Fibroblast of lung (primary cell): ENCODE measurements around the gene AKAP13. TPM values are rescaled to one million over a fixed set of nuclear protein-coding genes. Genes with fewer than 3 reads are reported as not detected.

ENCODE experiments used
- DNase-seq, 2 donors: peaks; one replicate each; pipeline versions ENCODE4 v3.0.0 to v3.0.0-alpha.2; 2010; ENCODE audit warnings: low read depth in 2 of 2
- H2AFZ ChIP-seq: 2 replicates; pipeline ENCODE4 v1.5.1; 2012; ENCODE audit warnings: low read length, control low read depth, inconsistent platforms
- H3K27ac ChIP-seq: 2 replicates; pipeline ENCODE4 v1.5.1; 2011; ENCODE audit warnings: low read length, control low read depth; ENCODE audit not compliant: insufficient read depth
- H3K27me3 ChIP-seq: 2 replicates; pipeline ENCODE4 v1.5.1; 2011; ENCODE audit warnings: mild to moderate bottlenecking, low read length; ENCODE audit not compliant: control insufficient read depth, insufficient read depth
- H3K36me3 ChIP-seq: 2 replicates; pipeline ENCODE4 v1.5.1; 2011; ENCODE audit warnings: low read length; ENCODE audit not compliant: control insufficient read depth, insufficient read depth
- H3K4me1 ChIP-seq: 2 replicates; pipeline ENCODE4 v1.5.1; 2011; ENCODE audit warnings: low read length; ENCODE audit not compliant: control insufficient read depth, insufficient read depth; ENCODE audit errors: extremely low read depth
- H3K4me2 ChIP-seq: 2 replicates; pipeline ENCODE4 v1.5.1; 2011; ENCODE audit warnings: low read length, control low read depth; ENCODE audit not compliant: insufficient read depth; ENCODE audit errors: extremely low read depth
- H3K4me3 ChIP-seq, 4 experiments: fragments of 200-600 bp in 1 of 4; sonication (generic) in 1 of 4; replicated peaks in 1 of 4; 2 replicates each; pipeline ENCODE4 v1.5.1; 2011 to 2016; ENCODE audit warnings: low read length in 4 of 4, low read depth in 3 of 4, mild to moderate bottlenecking in 3 of 4, control low read depth in 2 of 4, inconsistent platforms in 1 of 4, mixed read lengths in 1 of 4; ENCODE audit not compliant: insufficient read depth in 1 of 4; ENCODE audit errors: control extremely low read depth in 1 of 4
- H3K79me2 ChIP-seq: 2 replicates; pipeline ENCODE4 v1.5.1; 2012; ENCODE audit warnings: mild to moderate bottlenecking, low read length, inconsistent platforms; ENCODE audit not compliant: control insufficient read depth, insufficient read depth
- H3K9ac ChIP-seq: 2 replicates; pipeline ENCODE4 v1.5.1; 2011; ENCODE audit warnings: mild to moderate bottlenecking, low read length, control low read depth; ENCODE audit not compliant: insufficient read depth
- H3K9me3 ChIP-seq: 2 replicates; pipeline ENCODE4 v1.5.1; 2012; ENCODE audit warnings: low read depth, low read length; ENCODE audit not compliant: control insufficient read depth, insufficient read depth
- H4K20me1 ChIP-seq: 2 replicates; pipeline ENCODE4 v1.5.1; 2011; ENCODE audit warnings: low read length; ENCODE audit not compliant: control insufficient read depth, insufficient read depth; ENCODE audit errors: extremely low read depth
- EZH2 ChIP-seq: IDR thresholded peaks from 2 replicates; pipeline ENCODE4 v1.5.1; 2012; ENCODE audit warnings: low read length, control low read depth, mild to moderate bottlenecking; ENCODE audit errors: missing control alignments
- polyA plus RNA-seq, 2 donors: library from polyadenylated mRNA; depleted of rRNA in 1 of 2; stranded (reverse) in 1 of 2; unstranded in 1 of 2; fragments of >200 nt; gene quantifications; 2 replicates each; pipeline ENCODE4 v1.2.1, GENCODE V29; 2011 to 2012; ENCODE audit warnings: missing spikeins in 1 of 2
- total RNA-seq: library from RNA; depleted of rRNA; stranded (reverse); fragments of >200 nt; gene quantifications from 2 replicates; pipeline ENCODE4 v1.2.1, GENCODE V29; 2014
- TF ChIP-seq, protein P1 (sequence below), 2 donors: IDR thresholded peaks in 1 of 2; conservative IDR thresholded peaks in 1 of 2; 1 replicate in 1 of 2; 2 replicates in 1 of 2; pipeline ENCODE4 v1.5.1; 2011 to 2012; ENCODE audit warnings: low read length in 2 of 2, control low read depth in 1 of 2, inconsistent platforms in 1 of 2, low read depth in 1 of 2, mild to moderate bottlenecking in 1 of 2

Gene AKAP13
- total and polyA plus RNA-seq, 2 donors (not counting 1 experiment from before 2014, with no cell fraction given): 8.3 to 68.4 TPM

DNA sequence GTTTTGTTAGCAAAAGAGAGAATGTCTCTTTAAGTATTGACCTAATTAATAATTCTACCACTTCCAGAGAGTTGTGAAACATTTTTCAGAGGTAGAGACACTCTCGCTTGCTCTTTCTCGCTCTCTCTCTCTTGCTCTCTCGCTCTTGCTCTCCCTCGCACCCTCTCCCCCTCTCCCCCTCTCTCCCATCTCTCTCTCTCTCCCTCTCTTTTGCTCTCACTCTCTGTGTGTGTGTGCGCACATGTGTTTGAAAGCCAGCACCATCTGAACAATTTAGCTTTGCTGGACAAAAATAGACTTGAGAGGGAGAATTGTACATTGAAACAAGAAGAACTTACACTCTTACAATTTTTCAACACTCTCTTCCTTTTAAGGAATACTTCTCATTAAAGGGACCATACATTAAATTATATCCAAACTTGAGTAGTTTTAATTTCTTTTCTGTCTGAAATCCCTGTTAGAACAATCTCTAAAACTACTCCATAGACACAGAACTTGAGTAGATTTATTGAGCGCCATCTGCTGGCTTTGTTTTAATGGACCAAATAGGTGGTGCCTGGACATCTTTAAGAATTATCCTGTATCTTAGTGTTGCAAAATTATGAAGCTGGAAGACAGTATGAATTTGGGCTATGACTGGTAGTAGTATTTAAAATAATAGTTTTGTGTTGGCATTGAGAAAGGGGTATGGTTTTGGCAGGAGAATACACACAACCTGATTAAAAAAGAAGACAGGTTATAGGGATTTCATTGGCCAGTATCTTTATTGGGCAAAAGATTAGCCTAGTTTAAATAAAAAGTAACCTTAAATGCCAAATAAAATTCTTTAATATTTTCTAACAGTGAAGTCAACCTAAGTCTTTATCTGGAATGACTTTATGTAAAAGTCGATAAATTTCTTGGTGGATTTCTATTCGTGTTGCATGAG, 124.6 kb downstream of the AKAP13 start:
- peak; percentile 58 to 84 for DNase-seq

DNA sequence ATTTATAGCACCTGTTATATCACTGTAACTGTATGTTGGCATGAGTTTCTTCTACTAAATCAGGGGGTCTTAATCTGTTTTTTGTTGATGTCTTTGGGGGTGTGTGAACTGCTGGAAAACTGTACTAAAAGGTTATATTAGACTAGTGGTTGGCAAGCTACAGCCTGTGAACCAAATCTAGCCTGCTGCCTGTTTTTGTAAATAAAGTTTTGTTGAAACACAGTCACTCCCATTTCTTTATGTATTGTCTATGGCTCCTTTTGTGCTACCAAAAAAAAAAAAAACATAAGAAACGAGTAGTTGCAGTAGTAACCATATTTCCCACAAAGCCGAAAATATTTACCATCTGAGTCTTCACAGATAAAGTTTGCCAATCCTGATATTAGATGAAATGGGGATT, 126.7 kb downstream of the AKAP13 start:
- H3K9me3 ChIP-seq: no peaks in the 10 kb centered on the region
- H3K4me2 ChIP-seq: no peak overlapping the region
- H3K27ac ChIP-seq: no peak overlapping the region
- H3K9ac ChIP-seq: no peak overlapping the region
- H2AFZ ChIP-seq: no peak overlapping the region
- no peaks in the 10 kb centered on the region for H3K27me3 ChIP-seq
- peaks cover 17% of the 10 kb centered on the region for H3K79me2 ChIP-seq
- no peaks in the 10 kb centered on the region for H4K20me1 ChIP-seq
- H3K36me3 ChIP-seq: no peaks in the 10 kb centered on the region
- DNase-seq: no peak
- peaks cover 2% of the 10 kb centered on the region for H3K4me1 ChIP-seq
- H3K4me3 ChIP-seq: no peak overlapping the region
- no peak for TF ChIP-seq EZH2
- TF ChIP-seq, protein P1, sequence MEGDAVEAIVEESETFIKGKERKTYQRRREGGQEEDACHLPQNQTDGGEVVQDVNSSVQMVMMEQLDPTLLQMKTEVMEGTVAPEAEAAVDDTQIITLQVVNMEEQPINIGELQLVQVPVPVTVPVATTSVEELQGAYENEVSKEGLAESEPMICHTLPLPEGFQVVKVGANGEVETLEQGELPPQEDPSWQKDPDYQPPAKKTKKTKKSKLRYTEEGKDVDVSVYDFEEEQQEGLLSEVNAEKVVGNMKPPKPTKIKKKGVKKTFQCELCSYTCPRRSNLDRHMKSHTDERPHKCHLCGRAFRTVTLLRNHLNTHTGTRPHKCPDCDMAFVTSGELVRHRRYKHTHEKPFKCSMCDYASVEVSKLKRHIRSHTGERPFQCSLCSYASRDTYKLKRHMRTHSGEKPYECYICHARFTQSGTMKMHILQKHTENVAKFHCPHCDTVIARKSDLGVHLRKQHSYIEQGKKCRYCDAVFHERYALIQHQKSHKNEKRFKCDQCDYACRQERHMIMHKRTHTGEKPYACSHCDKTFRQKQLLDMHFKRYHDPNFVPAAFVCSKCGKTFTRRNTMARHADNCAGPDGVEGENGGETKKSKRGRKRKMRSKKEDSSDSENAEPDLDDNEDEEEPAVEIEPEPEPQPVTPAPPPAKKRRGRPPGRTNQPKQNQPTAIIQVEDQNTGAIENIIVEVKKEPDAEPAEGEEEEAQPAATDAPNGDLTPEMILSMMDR (conservative IDR thresholded peaks at IDR 0.05 in 1 of 2, IDR thresholded peaks at IDR 0.05 in 1 of 2; ENCODE audit: low read depth in 1 of 2, low read length in 2 of 2): no peak

More for the DNA sequence above, 124.6 kb downstream of the AKAP13 start:
- Histone ChIP-seq H3K27ac (no peak overlapping the region), H2AFZ (no peak overlapping the region), H4K20me1 (no peaks in the 10 kb centered on the region), H3K4me3 (no peak overlapping the region), H3K36me3 (no peaks in the 10 kb centered on the region), H3K4me1 (peaks cover 2% of the 10 kb centered on the region), H3K27me3 (no peaks in the 10 kb centered on the region), H3K9me3 (no peaks in the 10 kb centered on the region), H3K79me2 (peaks cover 16% of the 10 kb centered on the region), H3K4me2 (no peak overlapping the region), H3K9ac (no peak overlapping the region)
- no peak for TF ChIP-seq EZH2
- TF ChIP-seq, protein P1 (conservative IDR thresholded peaks at IDR 0.05 in 1 of 2, IDR thresholded peaks at IDR 0.05 in 1 of 2; ENCODE audit: low read depth in 1 of 2, low read length in 2 of 2): peak; percentile 46 to 59

DNA sequence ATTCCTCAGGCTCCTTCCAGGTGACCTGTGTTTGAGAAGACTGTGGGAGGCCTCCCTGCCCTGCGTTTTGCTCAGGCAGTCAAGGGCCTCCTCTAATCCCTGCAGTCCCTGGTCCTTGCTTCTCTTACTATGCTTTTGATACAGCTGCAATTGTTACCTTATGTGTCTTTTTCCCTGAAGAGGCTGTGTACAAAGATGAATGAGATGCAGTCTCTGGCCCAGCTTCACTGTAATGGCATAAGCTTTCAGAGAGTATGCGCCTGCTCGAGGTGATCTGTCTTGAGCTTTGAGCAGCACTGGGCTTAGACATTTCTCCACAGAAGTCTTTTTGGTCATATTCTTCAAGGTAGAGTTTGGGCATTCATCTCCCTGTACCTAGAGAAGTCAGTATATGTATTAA, 129.6 kb downstream of the AKAP13 start:
- no peak overlapping the region for H3K9ac ChIP-seq
- H3K4me2 ChIP-seq: no peak overlapping the region
- TF ChIP-seq, protein P1 (conservative IDR thresholded peaks at IDR 0.05 in 1 of 2, IDR thresholded peaks at IDR 0.05 in 1 of 2; ENCODE audit: low read depth in 1 of 2, low read length in 2 of 2): no peak
- no peak for TF ChIP-seq EZH2
- H3K4me1 ChIP-seq: no peaks in the 10 kb centered on the region
- DNase-seq: no peak
- no peak overlapping the region for H3K27ac ChIP-seq
- no peaks in the 10 kb centered on the region for H4K20me1 ChIP-seq
- no peak overlapping the region for H2AFZ ChIP-seq
- no peaks in the 10 kb centered on the region for H3K36me3 ChIP-seq
- H3K9me3 ChIP-seq: no peaks in the 10 kb centered on the region
- H3K79me2 ChIP-seq: peaks cover 19% of the 10 kb centered on the region
- H3K27me3 ChIP-seq: no peaks in the 10 kb centered on the region
- no peak overlapping the region for H3K4me3 ChIP-seq
